ENCODE results near the gene MPG. TPM values are rescaled to one million over a fixed set of nuclear protein-coding genes. Genes with fewer than 3 reads are reported as not detected.

MPG gene
- total and polyA plus RNA-seq, 10 of the 15 experiments (the other 5 are each of a cell fraction or from before 2014, with no cell fraction given), result 0.32 to 193 (median 55.7) TPM

DNA sequence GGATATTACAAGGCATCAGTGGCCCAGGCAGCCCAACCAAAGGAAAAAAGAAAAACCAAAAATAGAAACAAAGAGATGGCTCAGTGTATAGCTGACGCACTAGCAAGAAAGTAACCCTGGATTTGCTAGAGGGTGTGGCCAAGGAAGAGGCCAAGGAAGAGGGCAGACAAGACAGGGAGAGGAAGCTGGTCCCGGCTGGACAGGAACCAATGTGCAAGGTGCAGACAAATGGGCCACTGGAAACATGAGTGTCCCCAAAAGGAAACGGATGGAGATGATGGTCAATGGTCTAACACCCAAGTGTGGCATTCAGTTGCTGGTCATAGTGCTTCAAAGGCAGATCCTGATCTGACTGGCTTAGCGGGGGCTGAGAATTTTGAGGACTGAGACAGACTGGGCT lies 35.3 kb upstream of the MPG start:
- Histone ChIP-seq H3K9me3 (replicated peaks; ENCODE audit: control insufficient read depth, insufficient read depth, low read length) (no peaks in the 10 kb centered on the region), H3K4me1 (ENCODE audit: control insufficient read depth, insufficient read depth, low read length) (peaks cover 20% of the 10 kb centered on the region), H3K79me2 (ENCODE audit: control insufficient read depth, insufficient read depth, low read length) (peaks cover 2% of the 10 kb centered on the region; the same call in 1 of the 2 replicates), H3K27me3 (replicated peaks in 1 of 2; ENCODE audit: control insufficient read depth in 2 of 2, insufficient read depth in 2 of 2, low read length in 1 of 2) (no peaks in the 10 kb centered on the region), H2AFZ (ENCODE audit: control insufficient read depth, low read depth, low read length) (no peak overlapping the region), H3K4me2 (ENCODE audit: control insufficient read depth, insufficient read depth) (no peak overlapping the region), H3K9ac (ENCODE audit: control insufficient read depth, insufficient read depth, low read length) (no peak overlapping the region), H3K27ac (ENCODE audit: control insufficient read depth, insufficient read depth) (no peak overlapping the region), H3K4me3 (no peak overlapping the region), H4K20me1 (ENCODE audit: control insufficient read depth, insufficient read depth) (no peaks in the 10 kb centered on the region), H3K36me3 (ENCODE audit: control insufficient read depth in 2 of 2, insufficient read depth in 2 of 2, low read length in 1 of 2) (peaks cover 12 to 14% of the 10 kb centered on the region in 2 experiments)
- 88% methylated on average over 4 of the region's 4 CpGs for WGBS (ENCODE audit: insufficient coverage, insufficient replicate concordance, low lambda C conversion rate, missing lambda C conversion rate)
- DNase-seq (ENCODE audit: low read depth, low spot score), result no peak
- POLR2A ChIA-PET, result no interaction called here
- in situ Hi-C loops (cut with MboI) (no loop called here), intact Hi-C loops (cut with micrococcal nuclease; ENCODE audit: unreplicated experiment) (no loop called here)
- no TSS peak for BruUV-seq (replicated peaks)
- no peak for FAIRE-seq
- SMC1A ChIA-PET (ENCODE audit: uncharacterized antibody, unreplicated experiment), result no interaction called here
- no peak for ATAC-seq
- TF ChIP-seq KLF5 (IDR thresholded peaks at IDR 0.05; ENCODE audit: partially characterized antibody), result no peak
- TF ChIP-seq LARP7 (IDR thresholded peaks at IDR 0.05), result no peak
- TF ChIP-seq IKZF1 (conservative IDR thresholded peaks at IDR 0.05), result no peak
- no peak for TF ChIP-seq PRDM15 (CRISPR knock-in tag; IDR thresholded peaks at IDR 0.05)
- TF ChIP-seq ZNF207 (IDR thresholded peaks at IDR 0.05; ENCODE audit: borderline replicate concordance), result no peak
- CTCF ChIA-PET, result interaction anchor here (1.5 kb wide), 1 partner anchor 23 kb away, joined by 4 read pairs; no protein-coding TSS in a partner anchor
- RAD21 ChIA-PET (ENCODE audit: unreplicated experiment), result no interaction called here

All from GM12878 (cell line).